ENCODE measurements around the gene ZG16.
A peak's percentile ranks its signal among the peaks of the same experiment; 100 is the strongest.
"Not testable (repeated sequence)": the region's sequence is repeated elsewhere in the genome, so short reads cannot be mapped to it uniquely, and the experiment has no call there.

The ZG16 gene

DNA sequence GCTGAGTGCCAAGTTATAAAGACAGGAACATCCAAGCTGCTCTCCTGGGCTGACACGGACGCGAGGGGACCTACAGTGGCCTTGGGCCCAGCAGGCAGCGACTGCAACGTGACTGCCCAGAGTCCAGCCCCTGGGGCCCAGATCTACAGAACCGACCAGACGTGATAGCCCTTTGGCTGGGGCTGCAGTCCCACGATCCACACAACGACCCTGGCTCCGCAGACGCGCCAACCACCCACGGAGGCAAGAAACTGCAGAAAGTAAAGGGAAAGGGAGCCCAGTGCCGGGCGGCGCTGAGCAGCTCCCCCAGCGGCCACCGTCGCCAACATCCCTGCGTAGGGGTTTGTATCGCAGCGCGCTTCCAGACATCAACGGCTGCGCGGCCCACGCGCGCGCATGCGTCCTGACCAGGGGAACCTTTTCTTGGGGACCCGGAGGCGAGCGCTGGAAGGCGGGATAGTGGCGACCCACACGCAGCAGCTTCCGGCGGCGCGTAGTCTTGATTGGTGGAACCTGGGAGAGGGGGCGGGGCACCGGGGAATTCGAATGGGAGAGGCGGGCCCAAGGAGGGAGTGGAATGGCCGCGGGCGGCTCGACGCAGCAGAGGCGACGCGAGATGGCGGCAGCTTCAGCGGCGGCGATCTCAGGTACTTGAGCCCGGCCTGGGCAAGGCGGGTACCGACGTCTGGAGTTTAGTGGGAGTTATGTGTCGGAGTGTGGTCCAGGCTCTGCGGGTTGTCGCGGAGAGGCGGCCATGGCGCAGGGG lies 12.3 kb downstream of the ZG16 start, which contains the start of gene KIF22:
TSS of gene KIF22 (plus strand) at position 569 of the 766 bp plus-strand sequence. CDS start at position 578, 9 bp downstream.
- Histone ChIP-seq H3K36me3 (ENCODE audit: control insufficient read depth, insufficient read depth, low read length) (peaks cover 21% of the 10 kb centered on the region; the same call in 1 of the 2 replicates), H3K27ac (ENCODE audit: low read depth, low read length) (peak within 1 kb of the TSS; percentile 85)

DNA sequence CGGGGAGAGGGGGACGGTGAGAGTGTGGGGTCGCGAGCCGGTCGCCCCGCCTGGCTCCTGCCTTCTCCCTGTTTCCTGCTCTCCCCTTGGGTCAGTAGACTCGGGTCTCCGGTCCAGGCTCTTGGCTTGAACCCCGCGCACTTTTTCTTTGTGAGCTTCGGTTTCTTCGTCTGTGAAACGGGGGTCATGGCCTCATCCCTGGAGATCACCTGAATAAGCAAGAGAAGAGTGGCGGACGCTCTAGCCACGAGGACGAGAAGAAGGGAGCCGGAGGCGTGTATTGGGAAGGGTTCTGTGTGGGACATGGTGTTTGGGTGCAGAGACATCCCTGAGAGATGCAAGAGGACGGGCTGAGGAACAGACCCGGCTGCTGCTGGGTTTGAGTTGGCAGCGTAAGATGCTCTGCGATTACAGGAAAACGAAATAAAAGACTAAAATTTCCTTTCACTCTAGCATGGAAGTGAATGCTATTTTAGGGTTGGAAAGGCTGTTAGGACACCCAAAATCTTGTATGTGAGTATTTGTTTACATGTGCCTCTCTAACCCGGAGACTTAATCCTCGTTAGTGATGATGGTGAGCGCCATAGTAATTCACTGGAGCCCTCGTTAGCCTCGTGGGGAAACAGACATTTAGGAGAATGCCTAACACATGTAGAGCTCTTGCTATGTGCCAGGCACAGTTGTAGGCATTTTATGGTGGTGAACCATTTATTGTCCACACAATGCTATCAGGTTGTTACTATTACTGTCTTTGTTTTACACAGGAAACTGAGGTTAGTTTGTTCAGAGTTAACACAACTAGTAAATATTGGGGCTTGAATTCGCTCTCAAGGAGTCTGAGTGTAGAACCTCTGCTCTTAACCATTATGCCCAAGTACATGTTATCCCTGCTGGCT lies 13.1 kb downstream of the ZG16 start:
- no peaks in the 10 kb centered on the region for H3K27me3 ChIP-seq (ENCODE audit: control insufficient read depth, insufficient read depth, low read length)
- H3K4me1 ChIP-seq (ENCODE audit: control insufficient read depth, insufficient read depth, low read length) = peaks cover 13% of the 10 kb centered on the region
- no peaks in the 10 kb centered on the region for H3K9me3 ChIP-seq (ENCODE audit: control insufficient read depth, insufficient read depth, low read length)
- peaks cover 25% of the 10 kb centered on the region for H3K36me3 ChIP-seq (ENCODE audit: control insufficient read depth, insufficient read depth, low read length)
- H3K9ac ChIP-seq (ENCODE audit: low read depth, low read length) = peak overlapping the region; percentile 85
- peak overlapping the region; percentile 85 for H3K27ac ChIP-seq (ENCODE audit: low read depth, low read length)
- peak overlapping the region; percentile 98 for H3K4me3 ChIP-seq (ENCODE audit: low read depth, low read length)

More for the DNA sequence above, 12.3 kb downstream of the ZG16 start, which contains the start of gene KIF22:
- Histone ChIP-seq H3K4me3 (ENCODE audit: low read depth, low read length) (peak within 1 kb of the TSS; percentile 98), H3K9me3 (ENCODE audit: control insufficient read depth, insufficient read depth, low read length) (no peaks in the 10 kb centered on the region), H3K4me1 (ENCODE audit: control insufficient read depth, insufficient read depth, low read length) (peaks cover 15% of the 10 kb centered on the region), H3K27me3 (ENCODE audit: control insufficient read depth, insufficient read depth, low read length) (no peaks in the 10 kb centered on the region; the same call in 1 of the 2 replicates), H3K9ac (ENCODE audit: low read depth, low read length) (peak within 1 kb of the TSS; percentile 85)

- no peak overlapping the region for H3K27ac ChIP-seq (ENCODE audit: low read depth, low read length)
- H3K4me1 ChIP-seq (ENCODE audit: control insufficient read depth, insufficient read depth, low read length) = peaks cover 13% of the 10 kb centered on the region
- H3K36me3 ChIP-seq (ENCODE audit: control insufficient read depth, insufficient read depth, low read length) = peaks cover 34% of the 10 kb centered on the region
- peak overlapping the region; percentile 85; the same call in 1 of the 2 replicates for H3K9ac ChIP-seq (ENCODE audit: low read depth, low read length)
- no peaks in the 10 kb centered on the region for H3K27me3 ChIP-seq (ENCODE audit: control insufficient read depth, insufficient read depth, low read length)
- no peaks in the 10 kb centered on the region for H3K9me3 ChIP-seq (ENCODE audit: control insufficient read depth, insufficient read depth, low read length)
- peak overlapping the region; percentile 98 for H3K4me3 ChIP-seq (ENCODE audit: low read depth, low read length)
Observed at GRCh38 chr16:29791845-29792807, 14.1 kb downstream of the ZG16 start.

DNA sequence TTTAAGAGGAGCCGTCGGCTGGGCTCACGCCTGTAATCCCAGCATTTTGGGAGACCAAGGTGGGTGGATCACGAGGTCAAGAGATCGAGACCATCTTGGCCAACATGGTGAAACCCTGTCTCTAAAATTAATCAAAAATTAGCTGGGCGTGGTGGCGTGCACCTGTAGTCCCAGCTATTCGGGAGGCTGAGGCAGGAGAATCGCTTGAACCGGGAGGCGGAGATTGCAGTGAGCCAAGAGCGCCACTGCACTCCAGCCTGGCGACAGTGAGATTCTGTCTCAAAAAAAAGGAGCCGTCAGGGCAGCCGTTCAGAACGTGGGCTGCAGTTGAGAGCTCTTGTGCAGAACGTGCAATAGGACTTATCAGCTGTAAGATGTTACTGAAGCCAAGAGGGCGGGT lies 15.1 kb downstream of the ZG16 start:
- Histone ChIP-seq H3K4me1 (ENCODE audit: control insufficient read depth, insufficient read depth, low read length) (peaks cover 13% of the 10 kb centered on the region), H3K36me3 (ENCODE audit: control insufficient read depth, insufficient read depth, low read length) (peaks cover 45% of the 10 kb centered on the region)
- H3K9me3 ChIP-seq (ENCODE audit: control insufficient read depth, insufficient read depth, low read length); H3K27me3 ChIP-seq (ENCODE audit: control insufficient read depth, insufficient read depth, low read length); H3K4me3 ChIP-seq (ENCODE audit: low read depth, low read length); H3K9ac ChIP-seq (ENCODE audit: low read depth, low read length); H3K27ac ChIP-seq (ENCODE audit: low read depth, low read length): not testable (repeated sequence)

DNA sequence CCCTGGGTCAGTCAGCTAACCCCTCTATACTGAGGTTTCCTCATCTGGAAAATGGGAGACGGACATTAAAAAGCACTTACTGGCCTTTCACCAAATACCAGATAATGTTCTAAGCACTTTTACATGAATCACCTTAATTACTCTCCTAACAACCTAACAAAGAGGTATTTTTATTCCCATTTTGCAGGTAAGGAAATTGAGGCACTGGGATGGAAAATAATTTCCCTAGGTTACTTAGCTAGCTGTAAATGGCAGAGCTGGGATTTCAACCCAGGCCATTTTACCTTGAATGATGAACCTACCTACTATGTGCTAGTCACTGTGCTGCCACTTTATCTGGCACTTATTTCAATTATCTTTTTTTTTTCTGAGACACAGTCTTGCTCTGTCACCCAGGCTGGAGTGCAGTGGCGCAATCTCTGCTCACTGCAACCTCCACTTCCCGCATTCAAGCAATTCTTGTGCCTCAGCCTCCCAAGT lies 16.2 kb downstream of the ZG16 start:
- no peaks in the 10 kb centered on the region for H3K27me3 ChIP-seq (ENCODE audit: control insufficient read depth, insufficient read depth, low read length)
- H3K9me3 ChIP-seq (ENCODE audit: control insufficient read depth, insufficient read depth, low read length) = no peaks in the 10 kb centered on the region
- peaks cover 56% of the 10 kb centered on the region for H3K36me3 ChIP-seq (ENCODE audit: control insufficient read depth, insufficient read depth, low read length)
- H3K4me3 ChIP-seq (ENCODE audit: low read depth, low read length) = no peak overlapping the region
- H3K27ac ChIP-seq (ENCODE audit: low read depth, low read length) = no peak overlapping the region
- peaks cover 13% of the 10 kb centered on the region for H3K4me1 ChIP-seq (ENCODE audit: control insufficient read depth, insufficient read depth, low read length)
- no peak overlapping the region for H3K9ac ChIP-seq (ENCODE audit: low read depth, low read length)

GRCh38 chr16:29802416-29802935 lies 24.4 kb downstream of the ZG16 start:
- Histone ChIP-seq H3K4me1 (ENCODE audit: control insufficient read depth, insufficient read depth, low read length) (peaks cover 13% of the 10 kb centered on the region), H3K4me3 (ENCODE audit: low read depth, low read length) (no peak overlapping the region), H3K9ac (ENCODE audit: low read depth, low read length) (no peak overlapping the region), H3K27me3 (ENCODE audit: control insufficient read depth, insufficient read depth, low read length) (no peaks in the 10 kb centered on the region), H3K27ac (ENCODE audit: low read depth, low read length) (no peak overlapping the region), H3K36me3 (ENCODE audit: control insufficient read depth, insufficient read depth, low read length) (peaks cover 66% of the 10 kb centered on the region), H3K9me3 (ENCODE audit: control insufficient read depth, insufficient read depth, low read length) (no peaks in the 10 kb centered on the region)

DNA sequence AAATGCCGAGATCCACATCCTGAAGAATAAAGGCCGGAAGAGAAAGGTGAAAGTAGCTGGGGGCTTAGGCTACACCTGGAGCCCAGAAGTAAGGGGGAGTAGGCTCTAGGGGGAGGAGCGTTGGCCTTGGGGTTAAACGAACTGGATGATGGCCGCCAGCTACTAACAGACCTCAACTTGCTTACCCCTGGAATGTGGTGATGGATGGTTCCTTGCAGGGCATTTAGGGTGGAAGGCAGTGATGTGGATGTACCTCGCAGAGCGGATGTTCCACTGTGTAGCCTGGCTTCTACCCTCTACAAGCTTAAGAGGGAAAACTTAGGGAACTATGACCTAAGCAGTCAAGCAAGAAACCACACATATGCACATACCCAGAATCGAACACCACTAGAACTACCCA lies 26.0 kb downstream of the ZG16 start:
- Histone ChIP-seq H3K36me3 (ENCODE audit: control insufficient read depth, insufficient read depth, low read length) (peaks cover 60% of the 10 kb centered on the region), H3K9me3 (ENCODE audit: control insufficient read depth, insufficient read depth, low read length) (no peaks in the 10 kb centered on the region), H3K4me3 (ENCODE audit: low read depth, low read length) (peak overlapping the region; percentile 72; the same call in 1 of the 2 replicates), H3K9ac (ENCODE audit: low read depth, low read length) (no peak overlapping the region), H3K27ac (ENCODE audit: low read depth, low read length) (peak overlapping the region; percentile 36), H3K27me3 (ENCODE audit: control insufficient read depth, insufficient read depth, low read length) (no peaks in the 10 kb centered on the region), H3K4me1 (ENCODE audit: control insufficient read depth, insufficient read depth, low read length) (peaks cover 21% of the 10 kb centered on the region)

- H3K27me3 ChIP-seq (ENCODE audit: control insufficient read depth, insufficient read depth, low read length) = no peaks in the 10 kb centered on the region
- peaks cover 59% of the 10 kb centered on the region for H3K36me3 ChIP-seq (ENCODE audit: control insufficient read depth, insufficient read depth, low read length)
- peak overlapping the region; percentile 76 for H3K9ac ChIP-seq (ENCODE audit: low read depth, low read length)
- no peaks in the 10 kb centered on the region for H3K9me3 ChIP-seq (ENCODE audit: control insufficient read depth, insufficient read depth, low read length)
- peak overlapping the region; percentile 97 for H3K27ac ChIP-seq (ENCODE audit: low read depth, low read length)
- peaks cover 24% of the 10 kb centered on the region for H3K4me1 ChIP-seq (ENCODE audit: control insufficient read depth, insufficient read depth, low read length)
- H3K4me3 ChIP-seq (ENCODE audit: low read depth, low read length) = peak overlapping the region; percentile 72
Observed at GRCh38 chr16:29804455-29805231, 26.6 kb downstream of the ZG16 start.

DNA sequence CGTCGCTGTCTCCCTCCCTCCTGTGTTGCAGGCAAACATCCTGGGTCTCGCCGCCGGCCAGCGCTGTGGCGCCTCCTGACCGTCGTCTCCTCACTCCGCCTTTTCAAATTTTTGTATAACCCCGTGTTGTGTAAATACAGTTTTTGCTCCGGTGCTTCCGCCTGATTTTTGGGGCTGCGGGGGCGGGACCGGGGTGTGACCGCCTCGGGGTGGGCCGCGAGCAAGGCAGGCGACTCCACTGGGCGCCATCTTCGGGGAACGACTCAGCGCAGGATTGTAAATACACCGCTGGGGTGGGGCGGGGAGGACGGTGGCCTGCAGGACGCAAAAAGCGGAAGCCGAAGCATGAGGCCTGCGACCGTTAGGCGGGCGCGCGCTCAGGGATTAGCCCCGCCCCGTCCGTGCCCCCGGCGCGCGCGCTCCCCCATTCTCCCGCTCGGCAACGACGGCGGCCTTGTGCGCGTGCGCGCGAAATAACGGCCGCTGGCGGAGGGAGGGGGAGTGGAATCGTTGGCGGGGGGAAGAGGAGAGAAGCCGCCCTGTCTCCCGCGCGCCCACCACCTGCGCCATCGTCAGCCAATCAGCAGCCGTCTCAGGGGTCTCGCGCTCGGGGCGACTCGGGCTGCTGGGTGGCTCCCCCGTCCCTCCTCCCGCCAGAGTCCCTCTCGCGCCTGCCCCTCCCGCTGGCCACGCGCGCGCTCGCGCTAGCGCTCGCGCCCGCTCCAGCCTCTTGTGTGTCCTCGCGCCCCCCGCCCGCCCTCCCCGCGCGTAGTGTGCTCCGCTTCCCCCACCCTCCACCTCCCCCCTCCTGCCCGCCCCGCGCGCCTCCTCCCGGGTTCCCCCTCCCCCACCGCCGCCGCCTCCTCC lies 27.4 kb downstream of the ZG16 start:
- Histone ChIP-seq H3K9me3 (ENCODE audit: control insufficient read depth, insufficient read depth, low read length) (no peaks in the 10 kb centered on the region), H3K9ac (ENCODE audit: low read depth, low read length) (peak overlapping the region; percentile 76), H3K36me3 (ENCODE audit: control insufficient read depth, insufficient read depth, low read length) (peaks cover 61% of the 10 kb centered on the region), H3K27me3 (ENCODE audit: control insufficient read depth, insufficient read depth, low read length) (no peaks in the 10 kb centered on the region), H3K4me1 (ENCODE audit: control insufficient read depth, insufficient read depth, low read length) (peaks cover 32% of the 10 kb centered on the region), H3K27ac (ENCODE audit: low read depth, low read length) (peak overlapping the region; percentile 97), H3K4me3 (ENCODE audit: low read depth, low read length) (peak overlapping the region; percentile 72)

Data from HUES48 (cell line).